Measurements from ENCODE around the gene DISC1. TPM values are rescaled to one million over a fixed set of nuclear protein-coding genes. Genes with fewer than 3 reads are reported as not detected.

DISC1 gene
- total RNA-seq, 6 experiments from 2014 or later = 1.8 to 3.3 (median 2.4) TPM

DNA sequence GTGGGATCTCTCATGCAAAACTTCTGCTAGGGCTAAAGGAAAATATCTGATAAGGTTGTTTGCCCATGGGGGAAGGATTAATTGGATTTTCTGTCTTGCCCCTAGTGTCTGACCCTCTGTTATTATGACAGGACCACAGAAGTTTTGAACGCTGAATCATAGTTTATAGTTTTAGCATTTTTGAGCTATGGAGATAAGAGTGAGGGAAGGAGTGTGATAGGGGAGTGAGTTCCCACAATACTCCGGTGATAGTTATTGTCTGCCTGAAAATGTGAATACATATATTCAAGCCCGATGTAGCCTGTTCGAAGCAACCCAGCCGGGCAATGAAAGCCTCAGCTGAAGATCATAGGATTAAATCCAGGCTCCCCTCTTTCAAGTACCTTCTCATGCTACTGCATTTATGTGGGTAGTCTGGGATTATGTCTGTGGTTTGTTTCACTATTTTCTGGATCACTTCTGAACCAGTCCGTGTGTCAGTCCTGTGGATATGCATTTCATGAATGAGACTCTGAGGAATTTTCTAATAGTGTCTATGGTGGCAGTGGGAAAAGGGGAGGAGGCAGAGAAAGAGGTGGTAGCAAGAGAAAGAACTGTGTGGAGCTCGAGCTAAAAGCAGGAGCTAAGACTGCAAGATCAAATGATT lies 258.7 kb downstream of the DISC1 start:
- Histone ChIP-seq H3K4me3 (no peak overlapping the region), H3K4me1 (no peaks in the 10 kb centered on the region), H3K36me3 (no peaks in the 10 kb centered on the region), H3K27ac (no peak overlapping the region), H3K27me3 (no peaks in the 10 kb centered on the region), H3K9me3 (no peaks in the 10 kb centered on the region)
- WGBS (ENCODE audit: insufficient coverage, low coverage, low lambda C conversion rate, missing lambda C conversion rate) = 66% methylated on average over 7 of the region's 7 CpGs
- ATAC-seq (no peak), DNase-seq (no peak)
- no peak for TF ChIP-seq POLR2A (IDR thresholded peaks at IDR 0.05)
- TF ChIP-seq, protein P1, sequence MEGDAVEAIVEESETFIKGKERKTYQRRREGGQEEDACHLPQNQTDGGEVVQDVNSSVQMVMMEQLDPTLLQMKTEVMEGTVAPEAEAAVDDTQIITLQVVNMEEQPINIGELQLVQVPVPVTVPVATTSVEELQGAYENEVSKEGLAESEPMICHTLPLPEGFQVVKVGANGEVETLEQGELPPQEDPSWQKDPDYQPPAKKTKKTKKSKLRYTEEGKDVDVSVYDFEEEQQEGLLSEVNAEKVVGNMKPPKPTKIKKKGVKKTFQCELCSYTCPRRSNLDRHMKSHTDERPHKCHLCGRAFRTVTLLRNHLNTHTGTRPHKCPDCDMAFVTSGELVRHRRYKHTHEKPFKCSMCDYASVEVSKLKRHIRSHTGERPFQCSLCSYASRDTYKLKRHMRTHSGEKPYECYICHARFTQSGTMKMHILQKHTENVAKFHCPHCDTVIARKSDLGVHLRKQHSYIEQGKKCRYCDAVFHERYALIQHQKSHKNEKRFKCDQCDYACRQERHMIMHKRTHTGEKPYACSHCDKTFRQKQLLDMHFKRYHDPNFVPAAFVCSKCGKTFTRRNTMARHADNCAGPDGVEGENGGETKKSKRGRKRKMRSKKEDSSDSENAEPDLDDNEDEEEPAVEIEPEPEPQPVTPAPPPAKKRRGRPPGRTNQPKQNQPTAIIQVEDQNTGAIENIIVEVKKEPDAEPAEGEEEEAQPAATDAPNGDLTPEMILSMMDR (IDR thresholded peaks at IDR 0.05) = no peak
- intact Hi-C loops (cut with DNase I) = no loop called here

DNA sequence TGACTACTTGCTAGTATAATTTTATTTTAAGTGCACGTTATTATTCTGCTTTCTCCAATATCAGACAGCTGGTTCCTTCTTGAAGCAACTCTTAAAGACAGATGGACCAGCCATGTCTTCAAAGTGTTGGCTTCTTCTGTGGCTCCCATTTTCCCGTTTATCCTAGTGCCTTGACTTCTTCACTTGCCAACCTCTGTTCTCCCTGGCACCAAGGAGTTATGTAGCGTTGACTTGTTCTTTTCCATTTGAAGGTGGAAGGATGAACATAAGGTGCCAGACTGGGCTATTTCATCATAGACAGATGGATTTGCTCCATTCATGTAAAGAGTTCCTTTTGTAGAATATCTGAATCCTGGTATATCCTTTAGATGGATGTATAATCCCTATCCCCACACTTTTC lies 260.6 kb downstream of the DISC1 start:
- Histone ChIP-seq H3K27ac (no peak overlapping the region), H3K4me1 (no peaks in the 10 kb centered on the region), H3K36me3 (no peaks in the 10 kb centered on the region), H3K27me3 (no peaks in the 10 kb centered on the region), H3K4me3 (no peak overlapping the region), H3K9me3 (no peaks in the 10 kb centered on the region)
- DNase-seq (no peak), ATAC-seq (no peak)
- no peak for TF ChIP-seq POLR2A (IDR thresholded peaks at IDR 0.05)
- TF ChIP-seq, protein P1 (IDR thresholded peaks at IDR 0.05) = no peak
- WGBS (ENCODE audit: insufficient coverage, low coverage, low lambda C conversion rate, missing lambda C conversion rate) = 63% methylated on average over 3 of the region's 3 CpGs
- intact Hi-C loops (cut with DNase I) = no loop called here

DNA sequence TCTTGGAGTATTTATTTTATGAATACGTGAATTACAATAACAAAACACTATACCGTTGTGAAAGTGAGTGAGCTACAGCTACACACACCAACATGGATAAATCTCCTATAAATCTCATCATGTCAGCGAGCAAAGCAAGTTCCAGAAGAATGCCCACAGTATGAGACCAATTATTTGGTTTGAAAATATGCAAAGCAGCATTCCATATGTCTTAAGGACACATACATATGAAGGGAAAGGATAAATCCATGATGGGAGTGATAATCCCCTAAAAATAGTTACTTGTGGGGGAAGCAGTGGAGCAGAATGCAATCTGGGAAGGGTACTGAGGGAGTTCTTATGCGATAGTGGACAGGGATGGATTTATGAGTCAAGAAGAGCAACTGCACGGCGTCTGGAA lies 261.3 kb downstream of the DISC1 start:
- no peak for ATAC-seq
- H3K4me1 ChIP-seq = no peaks in the 10 kb centered on the region
- WGBS (ENCODE audit: insufficient coverage, low coverage, low lambda C conversion rate, missing lambda C conversion rate) = 82% methylated on average over 6 of the region's 6 CpGs
- no peak overlapping the region for H3K27ac ChIP-seq
- intact Hi-C loops (cut with DNase I) = no loop called here
- no peaks in the 10 kb centered on the region for H3K27me3 ChIP-seq
- H3K9me3 ChIP-seq = no peaks in the 10 kb centered on the region
- TF ChIP-seq, protein P1 (IDR thresholded peaks at IDR 0.05) = no peak
- TF ChIP-seq POLR2A (IDR thresholded peaks at IDR 0.05) = no peak
- no peak overlapping the region for H3K4me3 ChIP-seq
- no peaks in the 10 kb centered on the region for H3K36me3 ChIP-seq
- DNase-seq = no peak

DNA sequence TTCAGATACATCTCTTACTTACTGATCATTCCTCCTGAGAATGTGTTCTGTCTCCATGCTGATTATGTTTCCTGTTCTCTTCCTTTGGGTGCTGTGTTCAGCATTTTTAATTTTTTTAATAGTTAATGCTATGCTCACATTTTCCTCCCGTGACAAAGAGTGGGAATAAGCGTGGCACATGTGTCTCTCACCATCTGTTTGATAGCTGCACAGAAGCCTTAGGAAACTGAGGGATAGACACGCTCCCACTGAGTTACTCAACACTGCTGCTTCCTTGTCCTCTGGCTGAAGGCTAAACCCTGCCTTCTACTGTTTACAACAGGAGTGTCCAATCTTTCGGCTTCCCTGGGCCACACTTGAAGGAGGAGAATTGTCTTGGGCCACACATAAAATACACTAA lies 264.2 kb downstream of the DISC1 start:
- WGBS (ENCODE audit: insufficient coverage, low coverage, low lambda C conversion rate, missing lambda C conversion rate) = 75% methylated on average over 4 of the region's 4 CpGs

More for the DNA sequence above, 264.2 kb downstream of the DISC1 start:
- Histone ChIP-seq H3K4me1 (no peaks in the 10 kb centered on the region), H3K9me3 (no peaks in the 10 kb centered on the region), H3K36me3 (no peaks in the 10 kb centered on the region), H3K27ac (no peak overlapping the region), H3K27me3 (no peaks in the 10 kb centered on the region), H3K4me3 (no peak overlapping the region)
- no peak for TF ChIP-seq POLR2A (IDR thresholded peaks at IDR 0.05)
- TF ChIP-seq, protein P1 (IDR thresholded peaks at IDR 0.05) = no peak
- intact Hi-C loops (cut with DNase I) = no loop called here
- DNase-seq = no peak
- no peak for ATAC-seq
